Adrenal gland (tissue), 12 donors: ENCODE measurements around the gene TRIP6. TPM values are rescaled to one million over a fixed set of nuclear protein-coding genes. Genes with fewer than 3 reads are reported as not detected.
A peak's percentile ranks its signal among the peaks of the same experiment; 100 is the strongest.

Source experiments
- DNase-seq, 7 donors: peaks; one replicate each; pipeline ENCODE4 v3.0.0-alpha.2; 2019 to 2020
- H3K27ac ChIP-seq, 5 donors: fragments of 200-600 bp; sonication (generic) in 4 of 5; 1 replicate in 3 of 5; 2 replicates in 2 of 5; pipeline versions ENCODE4 v1.5.1 to v1.8.0; 2016 to 2020; ENCODE audit warnings: mild to moderate bottlenecking in 1 of 5
- H3K27me3 ChIP-seq: fragments of 200-600 bp; 2 replicates; pipeline ENCODE4 v1.8.0; 2021
- H3K36me3 ChIP-seq, 2 donors: fragments of 200-600 bp; replicated peaks in 1 of 2; 1 replicate in 1 of 2; 2 replicates in 1 of 2; pipeline versions ENCODE4 v1.5.1 to v1.8.0; 2018 to 2022
- H3K4me1 ChIP-seq, 2 donors: fragments of 200-600 bp; replicated peaks in 1 of 2; 1 replicate in 1 of 2; 2 replicates in 1 of 2; pipeline versions ENCODE4 v1.5.1 to v1.8.0; 2018 to 2021
- H3K4me3 ChIP-seq, 4 donors: fragments of 200-600 bp; sonication (generic) in 3 of 4; one replicate each; pipeline ENCODE4 v1.5.1; 2016 to 2018
- H3K9me3 ChIP-seq, 3 donors: fragments of 200-600 bp; sonication (generic) in 1 of 3; replicated peaks in 1 of 3; 1 replicate in 2 of 3; 2 replicates in 1 of 3; pipeline versions ENCODE4 v1.5.1 to v1.8.0; 2016 to 2021
- POLR2A ChIP-seq, 2 donors: fragments of 450-650 bp; IDR thresholded peaks; one replicate each; pipeline ENCODE4 v1.6.1; 2017; ENCODE audit warnings: antibody characterized with exemption in 2 of 2, mild to moderate bottlenecking in 2 of 2, moderate library complexity in 1 of 2
- WGBS, 4 donors: extraction: QIAGEN DNeasy Blood & Tissue Kit in 2 of 4; methylation state at CpG; one replicate each; pipeline versions ENCODE4 v1.1.5 to v1.1.7; 2013 to 2017; 5-methylcytosine and 5-hydroxymethylcytosine counted together
- intact Hi-C, 2 donors: fragments of 100-400 bp; cut with DNase I; formaldehyde crosslinking; loops; one replicate each; pipeline versions ENCODE4 v1.14.1 to v1.15.0; 2022 to 2023
- polyA plus RNA-seq, 3 donors: library from polyadenylated mRNA; stranded (reverse); fragments of 200-250 nt in 2 of 3; fragments of 350-450 nt in 1 of 3; fragmentation: Illumina TruSeq in 1 of 3; extraction: RNeasy Lipid Tissue Mini Kit (QIAGEN cat#74804) in 1 of 3; gene quantifications; one replicate each; pipeline ENCODE4 v1.2.3, GENCODE V29; 2013 to 2014
- total RNA-seq, 9 donors: library from RNA; depleted of rRNA in 4 of 9; stranded (reverse); fragments of >200 nt in 4 of 9; fragments of 120-200 nt in 1 of 9; fragmentation: NEBNext Ultra II Directional in 1 of 9; extraction: Animal tissue kit (Norgen Biotek cat#: 25700) in 1 of 9; gene quantifications; one replicate each; pipeline versions ENCODE4 v1.1.0 to v1.2.4, GENCODE V29; 2013 to 2023
- TF ChIP-seq, protein P1 (sequence below), 6 experiments: fragments of 450-650 bp in 4 of 6; fragments of 200-600 bp in 2 of 6; sonication (generic) in 1 of 6; IDR thresholded peaks; 1 replicate in 5 of 6; 2 replicates in 1 of 6; pipeline versions ENCODE4 v1.5.1 to v1.8.0; 2016 to 2021; ENCODE audit warnings: antibody characterized with exemption in 6 of 6, mild to moderate bottlenecking in 2 of 6, moderate library complexity in 1 of 6
- donor health status: healthy with polysubstance abuse.
- donor health status: Bipolar disorder and iron deficiency.
- donor health status: DM: yes; HTN: yes; CAD: no.
- donor health status: DM: no; HTN: no; CAD: no.
- donor health status: DM: no; HTN: no; CAD: no.
- donor health status: DM: yes; HTN: yes; CAD: no.

Gene TRIP6
- total and polyA plus RNA-seq, 12 donors = 6.1 to 105 (median 69.2) TPM

DNA sequence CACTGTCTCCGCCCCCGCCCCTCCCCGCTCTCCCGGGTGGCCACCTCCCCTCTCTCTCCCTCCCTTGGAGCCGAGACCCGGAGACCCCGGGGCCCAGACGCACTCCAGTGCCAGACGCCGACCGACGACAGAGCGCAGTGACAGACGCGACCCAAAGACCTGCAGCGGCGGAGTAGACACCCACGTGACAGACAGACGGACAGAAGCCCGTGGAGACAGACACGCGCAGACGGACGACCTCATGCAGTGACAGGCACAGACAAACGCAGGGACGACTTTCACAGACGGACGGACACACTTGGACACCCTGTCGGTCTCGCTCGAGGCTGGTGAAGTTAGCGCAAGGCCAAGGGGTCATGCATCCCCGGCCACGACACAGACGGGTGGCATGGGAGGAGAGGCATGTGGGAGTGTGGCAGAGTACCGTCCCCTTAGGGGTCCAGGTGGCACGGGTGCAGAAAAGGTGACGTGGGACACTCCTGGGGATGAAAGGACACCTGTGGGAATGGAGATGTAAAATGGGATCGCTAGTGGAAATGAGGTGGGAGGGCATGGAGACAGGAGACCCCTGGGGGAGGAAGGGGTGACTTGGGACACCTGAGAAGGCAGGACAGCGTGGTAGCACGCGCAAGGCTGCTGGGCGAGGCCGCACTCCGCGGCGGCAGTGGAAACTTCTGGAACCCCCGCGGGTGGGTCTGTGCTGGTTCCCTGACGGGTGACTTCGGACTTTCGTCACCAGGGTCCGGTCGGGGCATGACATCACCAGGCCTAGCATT lies 29.0 kb downstream of the TRIP6 start:
- no peaks in the 10 kb centered on the region for H3K9me3 ChIP-seq
- 4 to 10% (median 6%) methylated on average over 32 to 54 of the region's 54 CpGs for WGBS, 4 donors
- H3K4me1 ChIP-seq = peaks cover 8 to 20% of the 10 kb centered on the region in 2 donors
- peak overlapping the region in 1 of 4 donors; percentile 35 for H3K4me3 ChIP-seq
- no peaks in the 10 kb centered on the region for H3K36me3 ChIP-seq
- DNase-seq = peak in 3 of 7 donors; percentile 54 to 66 (median 57)
- no peak for TF ChIP-seq POLR2A (IDR thresholded peaks at IDR 0.05)
- TF ChIP-seq, protein P1, sequence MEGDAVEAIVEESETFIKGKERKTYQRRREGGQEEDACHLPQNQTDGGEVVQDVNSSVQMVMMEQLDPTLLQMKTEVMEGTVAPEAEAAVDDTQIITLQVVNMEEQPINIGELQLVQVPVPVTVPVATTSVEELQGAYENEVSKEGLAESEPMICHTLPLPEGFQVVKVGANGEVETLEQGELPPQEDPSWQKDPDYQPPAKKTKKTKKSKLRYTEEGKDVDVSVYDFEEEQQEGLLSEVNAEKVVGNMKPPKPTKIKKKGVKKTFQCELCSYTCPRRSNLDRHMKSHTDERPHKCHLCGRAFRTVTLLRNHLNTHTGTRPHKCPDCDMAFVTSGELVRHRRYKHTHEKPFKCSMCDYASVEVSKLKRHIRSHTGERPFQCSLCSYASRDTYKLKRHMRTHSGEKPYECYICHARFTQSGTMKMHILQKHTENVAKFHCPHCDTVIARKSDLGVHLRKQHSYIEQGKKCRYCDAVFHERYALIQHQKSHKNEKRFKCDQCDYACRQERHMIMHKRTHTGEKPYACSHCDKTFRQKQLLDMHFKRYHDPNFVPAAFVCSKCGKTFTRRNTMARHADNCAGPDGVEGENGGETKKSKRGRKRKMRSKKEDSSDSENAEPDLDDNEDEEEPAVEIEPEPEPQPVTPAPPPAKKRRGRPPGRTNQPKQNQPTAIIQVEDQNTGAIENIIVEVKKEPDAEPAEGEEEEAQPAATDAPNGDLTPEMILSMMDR (IDR thresholded peaks at IDR 0.05) = no peak
- intact Hi-C loops = loop anchor here (5.0 to 10.0 kb wide), 3 partner anchors 166 to 389 kb away; partner anchors contain the start of gene VGF (in 1 of the 2)
- peak overlapping the region in 1 of 5 donors; percentile 43 for H3K27ac ChIP-seq
- H3K27me3 ChIP-seq = peaks cover 29% of the 10 kb centered on the region

DNA sequence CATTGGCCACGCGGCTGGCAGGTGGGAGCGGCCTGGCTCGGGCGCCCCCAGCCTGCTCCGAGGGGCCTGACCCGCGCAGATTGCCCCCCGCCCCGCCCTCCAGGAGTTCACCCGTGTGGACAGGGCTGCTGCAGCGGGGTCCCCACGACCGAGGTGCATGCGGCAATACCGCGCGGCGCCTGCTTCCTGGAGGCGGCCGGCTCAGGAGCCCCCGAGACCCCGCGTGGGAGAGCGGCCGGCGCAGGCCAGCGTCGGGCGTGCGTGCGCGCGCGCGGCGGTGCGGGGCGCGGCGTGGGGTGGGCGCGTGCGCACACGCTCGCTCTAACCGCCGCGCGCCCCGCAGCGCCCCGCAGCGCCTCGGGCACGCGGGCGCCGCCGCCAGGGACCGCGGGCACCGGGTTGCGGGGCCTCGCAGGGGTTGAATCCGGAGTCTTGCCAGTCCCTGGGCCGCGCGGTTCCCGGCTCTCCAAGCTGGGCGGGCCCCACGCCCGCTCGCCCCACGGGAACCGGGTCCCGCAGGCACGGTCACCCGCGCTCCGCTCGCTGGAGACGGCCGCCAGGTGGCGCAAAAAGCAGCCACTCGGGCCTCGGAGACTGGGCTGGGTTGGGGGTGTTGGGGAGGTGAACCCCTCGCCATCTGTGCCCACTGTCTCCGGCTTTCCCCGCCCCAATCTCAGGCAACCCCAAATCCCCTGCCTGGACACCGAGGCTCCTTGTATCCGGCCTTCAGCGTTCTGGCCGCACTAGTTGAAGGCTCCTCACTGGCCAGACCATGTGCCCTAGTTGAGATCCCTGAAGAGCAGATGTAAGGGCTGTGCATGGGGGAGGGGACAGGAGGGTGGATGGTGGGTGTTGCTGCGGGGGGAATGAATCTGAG lies 29.8 kb downstream of the TRIP6 start:
- no peaks in the 10 kb centered on the region for H3K36me3 ChIP-seq
- WGBS, 4 donors = 1 to 9% (median 5%) methylated on average over 4 to 95 of the region's 95 CpGs
- no peaks in the 10 kb centered on the region for H3K9me3 ChIP-seq
- peak in 4 of 7 donors; percentile 55 to 72 (median 64) for DNase-seq
- H3K4me3 ChIP-seq = peak overlapping the region in 1 of 4 donors; percentile 35
- TF ChIP-seq, protein P1 (IDR thresholded peaks at IDR 0.05) = peak; percentile 31 to 77 (median 63)
- TF ChIP-seq POLR2A (IDR thresholded peaks at IDR 0.05) = no peak
- H3K4me1 ChIP-seq = peaks cover 8 to 16% of the 10 kb centered on the region in 2 donors
- H3K27me3 ChIP-seq = peaks cover 31% of the 10 kb centered on the region
- H3K27ac ChIP-seq = peak overlapping the region in 1 of 5 donors; percentile 43
- intact Hi-C loops = loop anchor here (5.0 to 10.0 kb wide), 3 partner anchors 165 to 388 kb away; partner anchors contain the start of gene VGF (in 1 of the 2)

DNA sequence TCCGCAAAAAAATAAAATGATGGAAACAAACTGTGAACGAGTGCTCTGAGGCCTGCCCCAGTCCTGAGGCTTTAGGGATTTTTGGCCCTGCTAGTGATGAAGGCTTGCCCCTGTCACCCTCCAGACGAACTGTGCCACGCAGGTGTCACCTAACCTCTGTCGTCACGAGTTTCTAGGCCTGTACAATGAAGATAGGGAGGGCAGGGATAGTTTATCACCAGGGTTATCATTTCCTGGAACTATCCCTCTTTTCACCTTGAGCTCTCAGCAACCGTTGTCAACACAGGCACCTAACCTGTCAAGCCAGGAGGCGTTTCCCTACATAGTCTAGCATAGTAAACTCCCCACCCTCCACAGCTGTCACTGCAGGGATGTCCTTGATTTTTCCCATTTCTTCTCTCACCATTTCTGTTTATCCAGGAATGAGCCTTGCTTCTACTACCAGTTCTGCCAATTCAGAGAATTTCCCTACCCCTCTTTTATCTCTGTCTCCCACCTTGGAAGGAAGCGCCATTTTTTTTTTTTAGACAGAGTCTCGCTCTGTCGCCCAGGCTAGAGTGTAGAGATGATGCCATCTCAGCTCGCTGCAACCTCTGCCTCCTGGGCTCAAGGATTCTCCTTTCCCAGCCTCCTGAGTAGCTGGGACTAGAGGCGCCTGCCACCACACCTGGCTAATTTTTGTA lies 30.7 kb downstream of the TRIP6 start:
- TF ChIP-seq, protein P1 (IDR thresholded peaks at IDR 0.05) = no peak
- no peak for TF ChIP-seq POLR2A (IDR thresholded peaks at IDR 0.05)
- Histone ChIP-seq H3K27me3 (peaks cover 37% of the 10 kb centered on the region), H3K9me3 (no peaks in the 10 kb centered on the region), H3K36me3 (no peaks in the 10 kb centered on the region), H3K4me1 (peaks cover 8 to 16% of the 10 kb centered on the region in 2 donors), H3K4me3 (no peak overlapping the region), H3K27ac (no peak overlapping the region)
- intact Hi-C loops = loop anchor here (5.0 to 10.0 kb wide), 3 partner anchors 164 to 387 kb away; partner anchors contain the start of gene VGF (in 1 of the 2)
- 65 to 71% (median 66%) methylated on average over 13 of the region's 13 CpGs for WGBS, 4 donors
- DNase-seq = no peak
